Thyroid gland (tissue), 4 donors: ENCODE results near the gene SRSF2. TPM values are rescaled to one million over a fixed set of nuclear protein-coding genes. Genes with fewer than 3 reads are reported as not detected.

Experiments
- DNase-seq, 2 donors: peaks; one replicate each; pipeline ENCODE4 v3.0.0-alpha.2; 2019
- H3K27ac ChIP-seq, 3 donors: fragments of 200-600 bp; sonication (generic); 1 replicate in 2 of 3; 2 replicates in 1 of 3; pipeline ENCODE4 v1.5.1; 2016 to 2019; ENCODE audit warnings: mild to moderate bottlenecking in 1 of 3, moderate library complexity in 1 of 3
- H3K27me3 ChIP-seq: fragments of 200-600 bp; sonication (generic); one replicate; pipeline ENCODE4 v1.5.1; 2019
- H3K36me3 ChIP-seq, 2 donors: fragments of 200-600 bp; sonication (generic); one replicate each; pipeline ENCODE4 v1.5.1; 2016 to 2019
- H3K4me1 ChIP-seq, 2 donors: fragments of 200-600 bp; sonication (generic); one replicate each; pipeline ENCODE4 v1.5.1; 2017 to 2019
- H3K4me3 ChIP-seq, 3 donors: fragments of 200-600 bp; sonication (generic); replicated peaks in 1 of 3; 1 replicate in 2 of 3; 2 replicates in 1 of 3; pipeline ENCODE4 v1.5.1; 2016; ENCODE audit warnings: mild to moderate bottlenecking in 1 of 3
- H3K9me3 ChIP-seq: fragments of 200-600 bp; sonication (generic); one replicate; pipeline ENCODE4 v1.5.1; 2017
- CTCF ChIP-seq, 6 experiments: fragments of 200-600 bp in 3 of 6; fragments of 450-650 bp in 3 of 6; sonication (generic) in 3 of 6; IDR thresholded peaks; one replicate each; pipeline ENCODE4 v1.5.1; 2016 to 2019; ENCODE audit warnings: antibody characterized with exemption in 6 of 6, mild to moderate bottlenecking in 2 of 6, inconsistent platforms in 1 of 6, moderate library complexity in 1 of 6
- POLR2A ChIP-seq, 2 donors: fragments of 450-650 bp; IDR thresholded peaks; one replicate each; pipeline ENCODE4 v1.6.1; 2017; ENCODE audit warnings: antibody characterized with exemption in 2 of 2, mild to moderate bottlenecking in 2 of 2, moderate library complexity in 1 of 2
- WGBS, 2 donors: methylation state at CpG; one replicate each; pipeline ENCODE4 v1.1.5; 2017; 5-methylcytosine and 5-hydroxymethylcytosine counted together
- intact Hi-C: fragments of 100-400 bp; cut with DNase I; formaldehyde crosslinking; loops from one replicate; pipeline ENCODE4 v1.15.1; 2023
- total RNA-seq, 4 donors: library from RNA; depleted of rRNA; stranded (reverse); fragments of >200 nt; gene quantifications; one replicate each; pipeline ENCODE4 v1.2.3, GENCODE V29; 2016

Gene SRSF2
- total RNA-seq, 4 donors from 2014 or later: 269 to 614 (median 400) TPM

GRCh38 chr17:76738468-76738850 is 1.3 kb upstream of the SRSF2 start:
- Histone ChIP-seq H3K9me3 (no peaks in the 10 kb centered on the region), H3K4me3 (peak overlapping the region; percentile 9 to 98 (median 68)), H3K27me3 (no peaks in the 10 kb centered on the region), H3K36me3 (peaks cover 26% of the 10 kb centered on the region in 2 donors), H3K27ac (peak overlapping the region; percentile 90 to 99 (median 92)), H3K4me1 (peaks cover 31% of the 10 kb centered on the region in 2 donors)
- WGBS, 2 donors: 1% methylated on average over 7 of the region's 7 CpGs
- intact Hi-C loops: no loop called here
- no peak for DNase-seq
- no peak for TF ChIP-seq CTCF (IDR thresholded peaks at IDR 0.05)
- no peak for TF ChIP-seq POLR2A (IDR thresholded peaks at IDR 0.05)

- Histone ChIP-seq H3K4me3 (peak within 1 kb of the TSS; percentile 83 to 98 (median 94)), H3K4me1 (peaks cover 34 to 37% of the 10 kb centered on the region in 2 donors), H3K36me3 (peaks cover 29 to 32% of the 10 kb centered on the region in 2 donors), H3K9me3 (no peaks in the 10 kb centered on the region), H3K27ac (peak within 1 kb of the TSS; percentile 96 to 99 (median 97)), H3K27me3 (no peaks in the 10 kb centered on the region)
- peak; percentile 91 to 92 for DNase-seq
- intact Hi-C loops: no loop called here
- peak in 1 of 6 experiments; percentile 18 for TF ChIP-seq CTCF (IDR thresholded peaks at IDR 0.05)
- TF ChIP-seq POLR2A (IDR thresholded peaks at IDR 0.05): peak; percentile 24 to 76
- WGBS, 2 donors: 0% methylated on average over 39 to 52 of the region's 57 CpGs
Measured at GRCh38 chr17:76737676-76738467, 741 bp upstream of the SRSF2 start, which contains the start of gene MFSD11. MFSD11 (plus strand) TSS chr17:76738119; CDS start chr17:76738353, 234 bp downstream.

- Histone ChIP-seq H3K4me3 (peak overlapping the region; percentile 83 to 98 (median 94)), H3K4me1 (peaks cover 34 to 47% of the 10 kb centered on the region in 2 donors), H3K36me3 (peaks cover 21 to 32% of the 10 kb centered on the region in 2 donors), H3K27ac (peak overlapping the region; percentile 96 to 99 (median 97)), H3K9me3 (no peaks in the 10 kb centered on the region), H3K27me3 (no peaks in the 10 kb centered on the region)
- DNase-seq: peak; percentile 73 to 75
- 0% methylated on average over 22 of the region's 117 CpGs; no CpG with 5 or more reads in 1 of the 2 donors for WGBS, 2 donors
- intact Hi-C loops: no loop called here
- TF ChIP-seq CTCF (IDR thresholded peaks at IDR 0.05) (peak in 2 of 6 experiments; percentile 13 to 24), POLR2A (IDR thresholded peaks at IDR 0.05) (peak in 1 of 2 donors; percentile 63)
Measured at GRCh38 chr17:76736349-76737081, 616 bp downstream of the SRSF2 start.

GRCh38 chr17:76735586-76736348 is 1.4 kb downstream of the SRSF2 start:
- DNase-seq: no peak
- TF ChIP-seq POLR2A (IDR thresholded peaks at IDR 0.05): no peak
- no peak for TF ChIP-seq CTCF (IDR thresholded peaks at IDR 0.05)
- Histone ChIP-seq H3K36me3 (peaks cover 21 to 32% of the 10 kb centered on the region in 2 donors), H3K4me1 (peaks cover 34 to 47% of the 10 kb centered on the region in 2 donors), H3K4me3 (peak overlapping the region; percentile 83 to 98 (median 94)), H3K9me3 (no peaks in the 10 kb centered on the region), H3K27ac (peak overlapping the region; percentile 96 to 99 (median 97)), H3K27me3 (no peaks in the 10 kb centered on the region)
- intact Hi-C loops: no loop called here
- WGBS, 2 donors: 3 to 6% methylated on average over 11 to 19 of the region's 20 CpGs
